CD1c-positive myeloid dendritic cell (primary cell): ENCODE data around the gene CMSS1.
A peak's percentile ranks its signal among the peaks of the same experiment; 100 is the strongest.

Source experiments
- DNase-seq: peaks from one replicate; pipeline ENCODE4 v3.0.0-alpha.2; 2016; ENCODE audit errors: extremely low spot score

CMSS1 gene

DNA sequence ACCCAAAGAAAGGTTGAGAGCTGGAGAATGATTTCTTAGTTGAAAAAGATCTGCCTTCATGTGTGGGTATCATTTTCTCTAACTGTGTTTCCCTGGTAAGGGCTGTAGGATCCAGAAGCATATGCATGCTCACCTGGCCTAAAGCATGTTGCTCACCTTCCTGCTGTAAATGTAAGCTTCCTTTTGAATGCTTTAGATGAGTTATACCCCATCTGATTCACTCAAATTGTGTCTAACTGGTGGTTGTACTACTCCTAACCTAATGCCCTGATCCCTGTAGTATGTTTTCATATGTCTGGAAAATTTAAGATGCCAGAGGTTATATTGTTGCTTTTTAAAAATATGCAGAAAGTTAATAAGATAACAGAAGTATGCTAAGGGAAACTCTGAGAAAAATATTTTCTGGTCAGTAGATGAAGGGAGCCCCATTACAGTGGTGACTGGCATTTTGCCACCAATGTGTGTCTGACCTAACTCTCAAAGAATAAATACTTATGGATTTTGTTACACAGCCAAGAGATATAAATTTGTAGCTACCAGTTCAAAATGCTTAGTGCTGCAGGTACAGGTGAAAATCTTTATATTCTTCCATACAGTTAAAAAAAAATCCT, 289.0 kb downstream of the CMSS1 start:
- DNase-seq: no peak

DNA sequence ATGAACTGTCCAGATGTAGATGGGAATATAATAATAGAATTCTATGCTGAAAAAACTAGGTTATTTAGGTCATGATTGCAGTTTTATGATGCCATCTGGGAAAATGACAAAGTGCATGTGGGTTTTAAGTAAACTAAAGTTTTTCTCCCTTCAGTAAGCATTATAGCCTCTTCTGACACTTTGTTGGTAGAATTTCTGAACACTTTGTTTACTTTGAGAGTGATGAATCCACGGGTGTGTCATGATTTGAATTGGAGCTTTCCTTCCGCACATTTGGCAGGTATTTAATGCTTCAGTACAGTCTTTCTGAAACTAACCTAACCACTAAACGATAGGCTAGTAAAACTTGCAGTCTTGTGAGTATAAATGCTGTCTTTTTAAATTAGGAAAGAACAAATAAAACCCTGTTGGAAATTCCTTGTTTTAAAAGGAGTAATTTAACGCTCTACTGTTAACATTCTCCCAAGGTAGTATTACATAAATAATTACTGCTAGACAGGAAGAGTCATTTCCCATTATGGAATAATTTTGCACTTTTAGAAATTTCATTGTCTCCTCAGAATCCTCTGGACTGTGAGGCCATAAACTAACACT, 289.7 kb downstream of the CMSS1 start:
- DNase-seq: no peak

DNA sequence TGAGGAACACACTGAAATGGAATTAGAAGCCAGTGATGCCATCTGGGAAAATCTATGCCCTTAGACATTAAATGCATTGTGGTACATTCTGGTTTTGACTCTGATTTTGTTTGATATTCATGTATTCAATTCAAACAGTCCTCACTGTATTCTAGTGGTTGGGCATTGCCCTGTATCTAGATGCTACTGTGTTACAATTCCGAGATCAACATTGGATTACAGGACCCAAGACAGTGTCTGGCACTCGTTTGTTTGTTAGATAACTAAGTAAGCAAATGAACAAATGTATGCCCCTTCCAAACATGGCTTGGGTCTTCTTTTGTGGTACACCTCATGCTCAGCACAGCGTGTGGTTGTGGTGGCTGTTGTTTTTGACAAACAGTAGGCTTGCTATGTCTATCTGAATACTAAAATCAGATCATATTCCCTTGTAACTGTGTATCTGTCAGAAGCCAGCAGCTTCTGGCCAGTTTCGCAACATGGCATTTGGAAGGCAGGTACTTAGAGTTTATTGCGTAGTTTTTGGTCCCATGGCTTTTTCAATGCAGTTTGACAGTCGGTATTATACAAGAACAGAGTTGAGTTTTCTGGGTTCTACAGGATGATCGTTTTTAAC, 290.9 kb downstream of the CMSS1 start:
- DNase-seq: no peak

DNA sequence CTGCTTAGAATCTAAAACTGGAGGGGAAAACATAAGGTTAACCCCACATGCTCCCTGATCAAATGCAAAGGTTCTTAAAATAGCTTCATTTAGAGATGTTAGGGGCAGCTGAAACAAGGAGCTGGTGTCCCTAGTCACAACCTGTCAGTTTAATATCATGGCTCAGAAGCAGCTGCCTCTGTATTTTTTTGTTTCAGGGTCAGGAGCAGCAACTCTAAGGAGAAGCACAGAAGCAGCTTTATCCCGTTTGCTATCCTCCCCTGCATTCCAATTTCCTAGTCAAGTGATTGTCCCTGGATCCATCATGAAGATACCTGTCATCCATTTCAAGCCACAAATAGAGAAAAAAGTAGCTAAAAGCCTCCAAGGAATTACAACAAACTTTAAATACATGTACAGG, 292.5 kb downstream of the CMSS1 start:
- no peak for DNase-seq

DNA sequence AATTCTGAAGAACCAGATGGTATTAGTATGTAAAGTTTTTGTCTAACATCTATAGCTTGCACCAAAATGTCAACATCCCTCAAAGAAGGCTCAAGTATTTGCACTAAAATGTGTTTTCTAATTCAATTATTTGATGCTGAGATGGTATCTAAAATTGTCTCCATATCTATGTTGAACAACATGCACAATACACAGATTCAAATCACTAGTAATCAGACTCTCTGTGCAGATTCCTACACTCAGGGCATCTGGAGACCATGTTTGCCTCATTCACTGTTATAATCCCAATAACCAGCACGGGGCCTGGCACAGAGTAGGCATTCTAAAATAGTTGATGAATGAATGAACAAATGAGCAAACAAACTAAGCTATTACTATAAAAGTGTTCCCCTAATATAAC, 294.1 kb downstream of the CMSS1 start:
- DNase-seq: no peak

DNA sequence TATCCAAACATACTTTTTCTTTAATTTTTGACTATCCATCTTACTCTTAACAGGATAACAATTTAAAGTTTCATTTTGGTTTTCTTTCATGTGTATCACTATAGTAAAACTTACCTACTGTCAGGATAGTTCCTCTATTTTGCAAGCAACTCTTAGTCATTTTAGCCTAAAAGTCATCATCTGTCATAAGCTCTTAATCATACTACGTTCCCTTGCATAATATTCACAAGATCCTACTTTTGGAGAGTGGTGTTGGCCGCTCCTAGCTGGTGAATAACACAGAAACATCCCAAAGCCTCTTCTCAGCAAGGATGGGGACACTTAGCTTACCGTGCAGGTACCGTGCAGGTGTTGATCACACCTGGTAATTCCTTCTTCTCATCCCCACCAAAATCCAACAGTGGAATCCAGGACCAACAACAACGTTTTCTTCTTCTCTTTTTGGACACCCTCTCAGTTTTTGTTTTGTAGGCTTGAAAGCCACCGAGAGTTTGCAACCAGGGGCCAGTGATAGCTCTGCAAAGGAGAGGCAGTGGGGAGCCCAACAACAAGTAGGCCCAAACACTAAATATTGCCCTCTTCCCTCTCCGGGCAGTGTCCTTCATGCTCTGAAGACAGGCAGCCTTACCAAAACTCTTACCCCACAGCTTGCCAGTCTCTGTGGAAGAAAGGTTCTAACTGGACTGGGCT, 296.2 kb downstream of the CMSS1 start:
- peak; percentile 41 for DNase-seq

DNA sequence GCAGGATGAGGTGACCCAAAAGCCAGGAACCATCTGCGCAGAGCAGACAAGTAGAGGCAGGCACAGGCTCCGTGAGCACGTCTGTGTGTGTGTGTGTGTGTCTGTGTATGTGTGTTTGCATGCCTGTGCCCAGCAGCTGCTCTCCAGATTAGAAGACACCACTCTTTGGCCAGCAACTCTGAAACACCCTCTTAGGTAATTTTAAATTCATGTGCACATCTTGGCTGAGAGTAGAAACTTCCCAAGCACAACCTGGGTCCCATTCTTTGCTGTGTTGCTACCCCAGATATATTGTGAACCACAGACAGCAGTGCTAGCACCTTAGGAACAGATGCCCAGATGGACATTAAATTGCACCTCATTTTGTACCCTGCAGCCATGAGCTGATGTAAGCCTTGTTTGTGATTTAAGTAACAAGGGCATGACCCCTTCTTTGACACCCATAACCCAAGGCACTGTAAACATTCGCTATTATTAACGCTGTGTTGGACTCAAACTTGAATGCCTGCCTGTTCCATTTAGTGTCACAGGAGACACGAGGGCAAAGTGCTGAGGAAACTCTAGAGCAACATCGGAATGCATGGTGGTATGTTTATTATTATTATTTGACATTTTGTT, 296.9 kb downstream of the CMSS1 start, which contains the start of gene FILIP1L:
Gene FILIP1L (minus strand): TSS at position 89 of the 618 bp plus-strand sequence.
- no peak for DNase-seq

DNA sequence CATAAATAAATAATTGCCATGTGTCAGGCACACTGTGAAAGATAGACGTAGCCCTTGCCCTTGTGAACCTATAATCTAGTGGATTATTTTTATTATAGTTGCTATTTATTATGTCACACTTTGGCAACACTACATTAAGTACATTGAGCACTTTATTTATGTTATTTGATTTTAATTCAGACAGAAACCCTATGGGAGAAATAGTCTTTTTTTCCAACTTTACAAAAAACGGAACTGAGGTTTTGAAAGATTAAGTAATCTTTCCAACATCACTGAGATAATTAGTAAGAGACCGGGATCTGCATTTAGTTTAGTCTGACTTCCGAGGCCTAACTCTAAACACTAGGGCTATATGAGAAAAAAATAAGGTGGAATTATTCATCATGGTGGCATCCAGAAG, 299.4 kb downstream of the CMSS1 start:
- no peak for DNase-seq

DNA sequence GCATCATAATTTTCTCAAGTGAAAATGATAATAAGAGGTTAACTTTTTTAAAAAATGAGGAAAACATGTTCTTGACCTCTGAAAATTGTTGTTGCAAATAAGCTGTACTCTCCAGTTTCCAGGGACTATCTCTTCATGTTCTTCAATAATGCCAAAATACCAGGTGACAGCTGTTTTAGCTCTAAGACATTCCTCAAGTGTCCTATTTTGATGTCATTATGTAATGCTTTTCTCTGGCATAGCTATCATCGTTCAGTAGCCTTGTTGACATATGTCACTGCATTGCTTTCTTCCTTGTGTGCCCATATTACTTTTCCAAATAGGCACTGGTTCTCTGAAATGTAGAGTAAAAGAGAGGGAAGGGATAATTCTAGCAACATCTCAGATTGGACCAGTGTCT, 302.4 kb downstream of the CMSS1 start:
- DNase-seq: no peak

DNA sequence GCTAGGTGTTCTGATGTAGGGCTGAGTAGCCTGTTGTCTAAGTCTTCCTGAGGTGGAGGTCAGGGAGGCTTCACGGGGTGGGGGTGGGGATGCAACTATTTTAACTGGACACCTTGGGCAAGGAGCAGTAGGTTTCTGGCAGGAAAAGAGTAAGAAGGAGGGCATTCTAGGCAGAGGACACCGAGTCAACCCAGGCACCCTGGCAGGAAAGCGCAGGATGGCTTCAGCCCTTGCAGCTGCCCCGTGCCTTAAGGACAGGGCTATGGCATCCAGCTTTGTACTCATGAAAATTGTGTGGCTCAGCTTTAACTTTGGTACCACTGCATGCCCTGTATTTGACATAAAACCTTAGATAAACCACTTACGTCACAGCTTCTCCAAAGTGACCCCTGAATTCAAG, 303.0 kb downstream of the CMSS1 start:
- DNase-seq: no peak

DNA sequence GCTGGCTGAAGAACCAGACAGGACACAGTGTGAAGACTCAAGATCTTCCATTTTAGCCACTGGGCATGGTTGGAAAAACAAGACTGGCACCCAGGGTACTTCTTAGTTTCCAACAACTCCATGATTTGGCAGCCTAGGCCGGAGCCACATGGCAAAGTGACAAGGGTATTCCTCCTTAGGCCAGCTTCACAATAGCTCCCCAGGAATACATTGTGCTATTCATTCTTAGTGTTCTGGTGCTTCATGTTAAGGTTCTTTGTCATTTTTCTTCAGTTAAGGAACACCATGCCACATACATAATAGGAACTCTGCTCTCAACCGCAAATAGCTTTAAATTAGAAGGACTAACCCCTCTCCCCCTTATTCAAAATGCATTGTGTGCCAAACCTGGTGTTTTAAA, 304.7 kb downstream of the CMSS1 start:
- DNase-seq: no peak

DNA sequence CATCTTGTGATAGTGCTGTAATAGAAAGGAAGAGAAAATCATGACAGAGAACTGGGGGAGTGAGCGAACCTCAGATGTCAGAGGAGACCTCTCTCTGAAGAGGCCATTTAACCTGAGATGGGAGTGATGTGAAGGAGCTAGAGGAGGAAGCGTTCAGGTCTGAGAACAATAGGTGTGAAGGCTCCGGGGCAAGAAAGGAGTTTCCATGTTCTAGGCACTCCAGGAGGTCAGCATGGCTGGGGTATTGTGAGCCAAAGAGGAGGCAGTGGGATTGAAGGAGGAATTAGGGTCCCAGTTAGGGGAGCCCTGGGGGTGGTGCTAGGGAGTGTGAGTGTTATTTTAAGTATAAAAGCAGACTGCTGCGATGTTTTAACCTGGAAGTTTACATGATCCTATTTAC, 305.4 kb downstream of the CMSS1 start:
- no peak for DNase-seq

DNA sequence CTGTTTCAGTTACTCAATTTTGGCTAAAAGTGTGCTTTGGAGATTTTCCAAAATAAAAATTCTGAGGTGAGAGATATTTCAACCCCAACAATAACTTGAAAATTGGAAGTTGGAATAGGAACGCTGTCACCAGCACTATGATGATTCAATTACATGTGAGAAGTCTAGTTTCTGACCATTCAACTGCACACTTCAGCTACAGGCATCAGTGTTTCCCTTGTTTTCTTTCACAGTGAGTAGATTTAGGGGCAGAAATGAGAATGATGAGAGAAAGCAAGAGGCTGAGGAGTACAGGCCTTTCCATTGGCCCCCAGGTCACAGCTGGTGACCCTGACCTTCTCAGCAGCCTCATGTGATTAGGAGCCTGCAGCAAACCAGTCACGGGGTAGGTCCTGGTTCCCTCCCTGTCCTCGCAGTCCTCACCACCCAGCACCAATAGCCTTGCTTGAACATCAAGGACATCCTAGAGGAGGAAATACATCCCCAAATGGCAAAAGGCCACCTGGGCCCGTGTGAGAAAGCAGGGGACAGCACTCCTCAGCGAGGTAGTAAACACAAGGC, 306.6 kb downstream of the CMSS1 start:
- no peak for DNase-seq

DNA sequence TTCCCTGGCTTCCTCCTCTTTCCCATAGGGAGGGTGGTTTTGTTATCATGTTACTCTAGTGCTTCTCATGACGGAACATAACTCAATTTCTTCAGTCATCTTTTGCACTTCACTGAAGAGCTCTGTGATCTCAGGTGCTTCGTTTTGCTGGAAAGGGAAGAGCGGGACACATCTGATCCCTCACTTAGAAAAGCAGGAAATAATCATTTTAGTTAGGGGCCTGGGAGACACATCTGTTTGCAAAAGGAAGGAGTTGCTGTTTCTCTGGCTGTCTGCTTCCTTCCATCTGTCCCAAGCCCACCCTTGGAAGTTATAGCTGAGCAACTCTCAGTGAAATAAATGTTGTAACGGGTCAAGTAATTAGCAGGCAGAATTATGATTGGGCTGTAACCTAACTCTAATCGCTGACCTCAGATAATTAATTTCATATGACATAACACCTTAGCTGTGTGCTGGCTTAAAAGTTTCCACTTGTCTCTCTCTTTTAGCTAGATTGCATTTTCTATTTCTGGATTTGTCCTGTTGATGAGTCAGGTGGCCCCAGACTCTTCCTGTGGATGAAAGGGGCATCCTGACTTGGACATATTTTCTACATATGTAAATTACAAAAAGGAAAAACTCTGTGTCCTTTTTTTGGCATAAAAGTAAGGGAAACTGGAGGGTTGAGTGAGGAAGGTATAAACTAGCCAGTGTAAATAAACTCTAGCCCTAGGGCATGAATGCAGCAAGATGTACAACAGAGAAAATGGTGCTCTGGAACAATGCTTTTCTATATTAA, 307.7 kb downstream of the CMSS1 start:
- DNase-seq: no peak

DNA sequence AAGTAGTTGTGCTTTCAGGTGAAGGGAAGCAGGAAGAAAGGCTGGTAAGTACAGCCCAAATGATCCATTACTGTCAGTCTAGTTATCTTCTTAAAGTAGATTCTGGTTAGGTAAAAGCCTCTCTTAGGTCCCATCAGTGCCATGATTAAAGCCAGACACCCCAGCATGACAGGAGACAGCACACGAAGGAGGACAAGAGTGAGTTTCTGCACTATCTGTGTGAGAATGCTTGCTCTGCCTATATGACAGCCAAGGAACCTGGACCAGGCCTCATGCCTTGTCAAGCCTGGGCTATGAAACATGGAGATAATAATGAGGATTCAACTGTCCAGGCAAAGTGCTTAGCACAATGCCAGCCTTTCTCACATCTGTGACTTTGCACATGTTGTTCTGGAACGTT, 310.1 kb downstream of the CMSS1 start:
- no peak for DNase-seq

DNA sequence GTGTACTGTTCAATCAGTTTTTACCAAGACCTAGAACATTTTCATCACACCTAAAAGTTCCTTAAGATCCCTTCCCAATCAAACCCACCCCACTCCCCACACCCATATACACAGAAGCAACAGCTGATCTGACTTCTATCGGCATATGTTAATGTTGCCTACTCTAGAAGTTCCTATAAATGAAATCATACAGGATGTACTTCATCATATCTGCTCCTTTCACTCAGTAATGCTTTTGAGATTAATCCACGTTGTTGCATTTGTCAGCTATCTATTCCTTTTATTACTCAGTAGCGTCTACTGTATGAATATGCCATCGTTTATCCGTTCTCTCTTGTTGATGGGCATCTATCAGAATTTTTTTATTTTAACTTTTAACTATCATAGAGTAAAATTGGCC, 310.9 kb downstream of the CMSS1 start:
- no peak for DNase-seq

DNA sequence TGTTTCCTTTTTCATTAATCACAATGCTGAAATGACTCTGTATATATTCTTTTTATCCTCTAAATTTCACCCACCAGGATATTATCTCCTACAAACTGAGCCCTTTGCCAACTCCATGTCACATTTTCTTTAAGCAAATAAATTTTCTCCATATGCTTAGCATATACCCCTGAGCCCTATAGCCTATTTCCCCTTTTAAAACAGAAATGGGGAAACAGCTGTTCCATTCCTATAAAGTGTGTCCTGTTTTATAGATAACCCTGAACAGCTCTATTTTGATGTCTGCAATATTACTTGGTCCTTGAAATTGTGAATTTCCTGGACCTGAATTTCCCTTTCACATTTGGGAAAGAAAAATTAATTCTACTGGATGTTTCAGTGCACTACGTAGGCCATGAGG, 312.3 kb downstream of the CMSS1 start:
- DNase-seq: peak; percentile 15

DNA sequence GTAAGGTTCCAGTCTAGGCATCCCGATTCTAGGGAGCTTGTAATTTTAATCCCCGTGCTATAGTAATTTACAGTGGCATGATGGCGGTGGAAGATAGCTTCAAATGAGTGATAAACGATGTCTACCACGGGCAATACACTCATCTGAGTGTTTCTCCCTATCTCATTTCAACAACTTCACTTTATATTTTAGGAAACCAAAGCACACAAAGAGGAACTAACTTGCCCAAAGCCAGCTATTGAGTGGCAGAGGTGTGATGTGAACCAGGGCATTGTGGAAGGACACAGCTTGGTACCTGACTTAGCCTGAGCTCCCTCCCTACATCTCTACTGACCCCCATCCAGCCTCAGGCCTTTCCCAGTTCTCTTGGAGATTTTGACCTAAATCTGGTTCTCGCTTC, 313.6 kb downstream of the CMSS1 start:
- DNase-seq: no peak

DNA sequence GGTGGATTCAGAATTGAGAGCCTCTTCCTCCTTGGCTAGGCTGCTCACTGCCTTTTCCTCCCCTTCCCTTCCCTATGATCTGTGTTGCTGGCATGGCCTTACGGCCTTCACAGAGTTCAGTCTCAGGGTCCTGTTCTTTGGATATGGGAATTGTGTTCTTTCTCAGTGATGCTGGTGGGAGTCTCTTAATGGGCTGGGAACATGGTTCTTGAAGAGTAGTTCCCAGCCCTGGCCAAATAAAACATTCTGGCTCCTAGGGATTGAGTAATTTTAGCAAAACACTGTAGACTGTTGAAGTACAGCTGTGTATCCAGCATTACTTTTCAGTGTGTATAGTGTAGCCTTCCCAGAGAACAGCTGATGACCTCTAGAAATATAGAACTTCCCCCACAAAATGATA, 319.3 kb downstream of the CMSS1 start:
- DNase-seq: no peak

DNA sequence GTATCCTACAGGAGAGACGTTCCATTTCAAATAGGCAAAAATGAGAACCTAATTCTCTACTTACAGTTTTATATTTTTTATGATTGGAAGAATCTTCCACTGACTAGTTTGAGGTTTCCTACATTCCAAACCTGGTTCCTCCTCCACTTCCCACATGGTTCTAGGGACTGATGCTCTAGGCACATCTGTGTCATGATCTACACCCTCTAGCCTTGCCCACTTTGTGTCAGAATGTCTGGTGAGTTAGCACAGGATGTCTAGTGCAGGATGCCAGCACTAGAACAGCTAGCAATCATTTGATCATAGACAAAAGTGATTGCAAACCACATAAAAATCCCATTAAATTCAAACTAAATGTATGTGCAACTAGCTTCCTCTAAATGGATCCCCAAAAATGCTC, 323.3 kb downstream of the CMSS1 start:
- DNase-seq: no peak

DNA sequence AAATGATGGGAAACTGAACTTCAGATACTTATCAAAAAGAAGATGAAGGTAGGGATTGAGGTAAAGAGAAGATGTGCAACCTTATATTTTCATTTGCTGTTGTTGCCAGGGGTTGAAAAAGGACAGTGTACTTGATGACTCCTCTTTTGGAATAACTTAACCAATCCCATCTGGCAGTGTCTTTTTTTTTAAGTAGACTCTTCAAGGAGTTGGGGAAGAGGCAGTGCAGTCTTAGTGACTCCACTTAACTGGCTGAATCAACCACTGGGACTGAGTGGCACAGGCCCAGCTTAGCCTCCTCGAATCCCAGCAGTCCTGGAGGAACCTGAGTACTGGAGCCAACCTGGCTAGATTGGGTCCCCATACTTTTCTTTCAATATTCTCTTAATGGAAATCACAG, 323.9 kb downstream of the CMSS1 start:
- DNase-seq: no peak
